PFSK-1 (cell line): ENCODE measurements around the gene MTPN.

ENCODE experiments used
- FOXP2 ChIP-seq: optimal IDR thresholded peaks from 2 replicates; pipeline ENCODE3; 2011; ENCODE audit warnings: borderline replicate concordance, control low read depth, inconsistent platforms; ENCODE audit not compliant: insufficient read depth; ENCODE audit errors: extremely low read length, extremely low read depth
- POLR2AphosphoS5 ChIP-seq: IDR thresholded peaks from 2 replicates; pipeline ENCODE4 v1.6.1; 2012; ENCODE audit warnings: low read depth, mild to moderate bottlenecking, control low read depth, low read length, moderate library complexity
- REST ChIP-seq, 2 experiments: IDR thresholded peaks; 2 replicates each; pipeline versions ENCODE4 v1.6.1 to v1.8.0; 2011 to 2012; ENCODE audit warnings: low read depth in 2 of 2, low read length in 2 of 2, control low read depth in 1 of 2, inconsistent platforms in 1 of 2, mild to moderate bottlenecking in 1 of 2, moderate library complexity in 1 of 2; ENCODE audit not compliant: insufficient read depth in 1 of 2
- SIN3A ChIP-seq: IDR thresholded peaks from 2 replicates; pipeline ENCODE4 v1.6.1; 2012; ENCODE audit warnings: mild to moderate bottlenecking, low read length, moderate library complexity, borderline replicate concordance; ENCODE audit not compliant: insufficient read depth
- TAF1 ChIP-seq: IDR thresholded peaks from 2 replicates; pipeline ENCODE4 v1.6.1; 2012; ENCODE audit warnings: low read length, control low read depth, borderline replicate concordance; ENCODE audit not compliant: insufficient read depth

Gene MTPN

DNA sequence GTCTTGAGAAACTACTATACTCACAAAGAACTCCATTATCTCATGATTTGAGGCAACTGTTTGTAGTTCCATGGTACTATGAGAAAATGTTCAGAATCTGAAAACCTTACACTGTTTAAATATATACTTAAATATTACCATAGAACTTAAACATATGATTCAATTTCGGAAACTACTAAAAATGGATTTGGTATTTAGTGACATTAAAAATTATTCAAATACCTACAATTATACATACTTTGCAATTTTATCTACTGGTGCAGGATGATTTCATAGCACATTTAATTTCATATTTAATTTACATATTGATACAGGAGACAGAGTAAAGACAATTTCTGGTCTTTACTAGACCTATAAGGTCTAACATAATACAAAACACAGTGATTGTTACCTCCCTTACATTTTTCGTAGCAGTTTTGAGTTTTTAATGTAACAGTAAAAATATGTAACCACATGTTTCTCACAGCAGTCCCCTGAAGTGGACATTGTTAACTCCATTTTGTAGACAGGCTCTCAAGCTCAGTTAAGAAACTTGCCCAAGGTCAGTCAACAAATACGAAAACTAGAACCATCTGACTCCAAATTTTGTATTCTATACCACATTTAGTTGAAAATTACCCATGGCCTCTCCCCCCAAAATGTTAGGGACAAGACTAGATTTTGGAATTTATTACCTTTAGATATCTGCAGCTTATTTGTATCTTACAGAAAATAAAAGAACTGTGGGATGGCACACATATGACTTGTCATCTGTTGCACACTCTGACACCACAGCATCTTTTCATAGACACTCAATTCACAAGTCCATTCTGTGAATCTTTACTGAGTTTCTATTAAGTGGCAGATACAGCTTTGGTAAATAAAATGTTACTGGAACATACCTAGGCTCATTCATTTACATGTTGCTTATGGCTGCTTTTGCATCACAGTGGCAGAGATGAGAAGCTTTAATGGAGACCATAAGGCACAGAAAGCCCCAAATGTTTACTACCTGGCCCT, 36.8 kb downstream of the MTPN start:
- TF ChIP-seq TAF1, result no peak
- TF ChIP-seq REST (IDR thresholded peaks at IDR 0.05; ENCODE audit: insufficient read depth in 1 of 2, low read depth in 2 of 2, low read length in 2 of 2), result no peak
- no peak for TF ChIP-seq SIN3A
- TF ChIP-seq FOXP2, result no peak
- no peak for TF ChIP-seq POLR2AphosphoS5

- TF ChIP-seq SIN3A, result no peak
- no peak for TF ChIP-seq REST (IDR thresholded peaks at IDR 0.05; ENCODE audit: insufficient read depth in 1 of 2, low read depth in 2 of 2, low read length in 2 of 2)
- no peak for TF ChIP-seq POLR2AphosphoS5
- no peak for TF ChIP-seq TAF1
- no peak for TF ChIP-seq FOXP2
These were observed 37.8 kb downstream of the MTPN start for GRCh38 chr7:135939261-135939812.

GRCh38 chr7:135938563-135938962, 38.6 kb downstream of the MTPN start:
- TF ChIP-seq REST (IDR thresholded peaks at IDR 0.05; ENCODE audit: insufficient read depth in 1 of 2, low read depth in 2 of 2, low read length in 2 of 2) (no peak), SIN3A (no peak), TAF1 (no peak), FOXP2 (no peak)

- TF ChIP-seq REST (IDR thresholded peaks at IDR 0.05; ENCODE audit: insufficient read depth in 1 of 2, low read depth in 2 of 2, low read length in 2 of 2) (no peak), FOXP2 (no peak), SIN3A (no peak), TAF1 (no peak), POLR2AphosphoS5 (no peak)
These were observed 39.1 kb downstream of the MTPN start for GRCh38 chr7:135938086-135938485.
